Measurements from ENCODE around the gene SMG6.

Gene SMG6

GRCh38 chr17:2304931-2305330 lies 1.3 kb upstream of the SMG6 start:
- 96 to 97% methylated on average over 4 of the region's 4 CpGs for WGBS, 2 experiments
- H3K36me3 ChIP-seq (ENCODE audit: control insufficient read depth, insufficient read depth, low read length) = peaks cover 4% of the 10 kb centered on the region

GRCh38 chr17:2302778-2303203 lies 794 bp downstream of the SMG6 start:
- Histone ChIP-seq H3K9me3 (ENCODE audit: control insufficient read depth, low read length) (no peaks in the 10 kb centered on the region), H3K27me3 (ENCODE audit: control insufficient read depth, insufficient read depth, low read length, poor library complexity, severe bottlenecking) (no peaks in the 10 kb centered on the region), H3K36me3 (ENCODE audit: control insufficient read depth, insufficient read depth, low read length) (peaks cover 19% of the 10 kb centered on the region), H3K4me3 (ENCODE audit: insufficient read depth, low read depth, low read length) (peak overlapping the region; percentile 91), H3K27ac (ENCODE audit: insufficient read depth, low read depth, low read length, poor library complexity, severe bottlenecking) (peak overlapping the region; percentile 92), H3K4me1 (ENCODE audit: control insufficient read depth, insufficient read depth, low read length) (peaks cover 5% of the 10 kb centered on the region)
- 1% methylated on average over 11 to 12 of the region's 12 CpGs for WGBS, 2 experiments

More at GRCh38 chr17:2304931-2305330, 1.3 kb upstream of the SMG6 start:
- H3K9me3 ChIP-seq (ENCODE audit: control insufficient read depth, low read length) = no peaks in the 10 kb centered on the region
- peaks cover 5% of the 10 kb centered on the region for H3K4me1 ChIP-seq (ENCODE audit: control insufficient read depth, insufficient read depth, low read length)
- H3K27ac ChIP-seq (ENCODE audit: insufficient read depth, low read depth, low read length, poor library complexity, severe bottlenecking) = no peak overlapping the region
- H3K27me3 ChIP-seq (ENCODE audit: control insufficient read depth, insufficient read depth, low read length, poor library complexity, severe bottlenecking) = no peaks in the 10 kb centered on the region
- H3K4me3 ChIP-seq (ENCODE audit: insufficient read depth, low read depth, low read length) = peak overlapping the region; percentile 91

- H3K27ac ChIP-seq (ENCODE audit: insufficient read depth, low read depth, low read length, poor library complexity, severe bottlenecking) = no peak overlapping the region
- H3K27me3 ChIP-seq (ENCODE audit: control insufficient read depth, insufficient read depth, low read length, poor library complexity, severe bottlenecking) = no peaks in the 10 kb centered on the region
- H3K9me3 ChIP-seq (ENCODE audit: control insufficient read depth, low read length) = no peaks in the 10 kb centered on the region
- WGBS, 2 experiments = 93% methylated on average over 22 of the region's 22 CpGs
- H3K4me3 ChIP-seq (ENCODE audit: insufficient read depth, low read depth, low read length) = no peak overlapping the region
- peaks cover 47% of the 10 kb centered on the region for H3K36me3 ChIP-seq (ENCODE audit: control insufficient read depth, insufficient read depth, low read length)
- peaks cover 5% of the 10 kb centered on the region for H3K4me1 ChIP-seq (ENCODE audit: control insufficient read depth, insufficient read depth, low read length)
These were observed 3.8 kb downstream of the SMG6 start for GRCh38 chr17:2299756-2300155.

GRCh38 chr17:2299136-2299535 lies 4.4 kb downstream of the SMG6 start:
- peaks cover 53% of the 10 kb centered on the region for H3K36me3 ChIP-seq (ENCODE audit: control insufficient read depth, insufficient read depth, low read length)
- no peak overlapping the region for H3K27ac ChIP-seq (ENCODE audit: insufficient read depth, low read depth, low read length, poor library complexity, severe bottlenecking)
- no peak overlapping the region for H3K4me3 ChIP-seq (ENCODE audit: insufficient read depth, low read depth, low read length)
- 96 to 97% methylated on average over 12 of the region's 12 CpGs for WGBS, 2 experiments
- peaks cover 5% of the 10 kb centered on the region for H3K4me1 ChIP-seq (ENCODE audit: control insufficient read depth, insufficient read depth, low read length)
- no peaks in the 10 kb centered on the region for H3K9me3 ChIP-seq (ENCODE audit: control insufficient read depth, low read length)
- H3K27me3 ChIP-seq (ENCODE audit: control insufficient read depth, insufficient read depth, low read length, poor library complexity, severe bottlenecking) = no peaks in the 10 kb centered on the region

- H3K36me3 ChIP-seq (ENCODE audit: control insufficient read depth, insufficient read depth, low read length) = peaks cover 66% of the 10 kb centered on the region
- 96 to 99% methylated on average over 5 of the region's 5 CpGs for WGBS, 2 experiments
These were observed 6.6 kb downstream of the SMG6 start for GRCh38 chr17:2297023-2297422.

GRCh38 chr17:2295575-2295974 lies 8.0 kb downstream of the SMG6 start:
- WGBS, 2 experiments = 90 to 92% methylated on average over 1 of the region's 1 CpG
- Histone ChIP-seq H3K27me3 (ENCODE audit: control insufficient read depth, insufficient read depth, low read length, poor library complexity, severe bottlenecking) (no peaks in the 10 kb centered on the region), H3K9me3 (ENCODE audit: control insufficient read depth, low read length) (no peaks in the 10 kb centered on the region), H3K27ac (ENCODE audit: insufficient read depth, low read depth, low read length, poor library complexity, severe bottlenecking) (no peak overlapping the region), H3K4me1 (ENCODE audit: control insufficient read depth, insufficient read depth, low read length) (no peaks in the 10 kb centered on the region), H3K4me3 (ENCODE audit: insufficient read depth, low read depth, low read length) (no peak overlapping the region), H3K36me3 (ENCODE audit: control insufficient read depth, insufficient read depth, low read length) (peaks cover 78% of the 10 kb centered on the region)

More at GRCh38 chr17:2297023-2297422, 6.6 kb downstream of the SMG6 start:
- H3K4me3 ChIP-seq (ENCODE audit: insufficient read depth, low read depth, low read length) = no peak overlapping the region
- no peaks in the 10 kb centered on the region for H3K9me3 ChIP-seq (ENCODE audit: control insufficient read depth, low read length)
- H3K27me3 ChIP-seq (ENCODE audit: control insufficient read depth, insufficient read depth, low read length, poor library complexity, severe bottlenecking) = no peaks in the 10 kb centered on the region
- no peak overlapping the region for H3K27ac ChIP-seq (ENCODE audit: insufficient read depth, low read depth, low read length, poor library complexity, severe bottlenecking)
- peaks cover 5% of the 10 kb centered on the region for H3K4me1 ChIP-seq (ENCODE audit: control insufficient read depth, insufficient read depth, low read length)

GRCh38 chr17:2292100-2292499 lies 11.5 kb downstream of the SMG6 start:
- no peak overlapping the region for H3K4me3 ChIP-seq (ENCODE audit: insufficient read depth, low read depth, low read length)
- H3K36me3 ChIP-seq (ENCODE audit: control insufficient read depth, insufficient read depth, low read length) = peaks cover 79% of the 10 kb centered on the region
- H3K27me3 ChIP-seq (ENCODE audit: control insufficient read depth, insufficient read depth, low read length, poor library complexity, severe bottlenecking) = no peaks in the 10 kb centered on the region
- WGBS, 2 experiments = 88 to 92% methylated on average over 2 of the region's 2 CpGs
- H3K4me1 ChIP-seq (ENCODE audit: control insufficient read depth, insufficient read depth, low read length) = no peaks in the 10 kb centered on the region
- H3K27ac ChIP-seq (ENCODE audit: insufficient read depth, low read depth, low read length, poor library complexity, severe bottlenecking) = no peak overlapping the region
- no peaks in the 10 kb centered on the region for H3K9me3 ChIP-seq (ENCODE audit: control insufficient read depth, low read length)

- Histone ChIP-seq H3K4me3 (ENCODE audit: insufficient read depth, low read depth, low read length) (no peak overlapping the region), H3K36me3 (ENCODE audit: control insufficient read depth, insufficient read depth, low read length) (peaks cover 61% of the 10 kb centered on the region), H3K4me1 (ENCODE audit: control insufficient read depth, insufficient read depth, low read length) (no peaks in the 10 kb centered on the region), H3K27me3 (ENCODE audit: control insufficient read depth, insufficient read depth, low read length, poor library complexity, severe bottlenecking) (no peaks in the 10 kb centered on the region), H3K27ac (ENCODE audit: insufficient read depth, low read depth, low read length, poor library complexity, severe bottlenecking) (no peak overlapping the region), H3K9me3 (ENCODE audit: control insufficient read depth, low read length) (no peaks in the 10 kb centered on the region)
- 93 to 94% methylated on average over 2 of the region's 5 CpGs for WGBS, 2 experiments
These were observed 13.6 kb downstream of the SMG6 start for GRCh38 chr17:2289878-2290478.

GRCh38 chr17:2283302-2283701 lies 20.3 kb downstream of the SMG6 start:
- H3K4me1 ChIP-seq (ENCODE audit: control insufficient read depth, insufficient read depth, low read length) = no peaks in the 10 kb centered on the region
- no peak overlapping the region for H3K27ac ChIP-seq (ENCODE audit: insufficient read depth, low read depth, low read length, poor library complexity, severe bottlenecking)
- no peaks in the 10 kb centered on the region for H3K9me3 ChIP-seq (ENCODE audit: control insufficient read depth, low read length)
- no peak overlapping the region for H3K4me3 ChIP-seq (ENCODE audit: insufficient read depth, low read depth, low read length)
- no peaks in the 10 kb centered on the region for H3K27me3 ChIP-seq (ENCODE audit: control insufficient read depth, insufficient read depth, low read length, poor library complexity, severe bottlenecking)
- H3K36me3 ChIP-seq (ENCODE audit: control insufficient read depth, insufficient read depth, low read length) = peaks cover 51% of the 10 kb centered on the region
- 95 to 97% methylated on average over 7 of the region's 7 CpGs for WGBS, 2 experiments

- H3K36me3 ChIP-seq (ENCODE audit: control insufficient read depth, insufficient read depth, low read length) = peaks cover 42% of the 10 kb centered on the region
- no peaks in the 10 kb centered on the region for H3K27me3 ChIP-seq (ENCODE audit: control insufficient read depth, insufficient read depth, low read length, poor library complexity, severe bottlenecking)
- H3K9me3 ChIP-seq (ENCODE audit: control insufficient read depth, low read length) = no peaks in the 10 kb centered on the region
- 84 to 89% methylated on average over 6 of the region's 7 CpGs for WGBS, 2 experiments
- H3K4me3 ChIP-seq (ENCODE audit: insufficient read depth, low read depth, low read length) = no peak overlapping the region
- no peak overlapping the region for H3K27ac ChIP-seq (ENCODE audit: insufficient read depth, low read depth, low read length, poor library complexity, severe bottlenecking)
- H3K4me1 ChIP-seq (ENCODE audit: control insufficient read depth, insufficient read depth, low read length) = no peaks in the 10 kb centered on the region
These were observed 21.2 kb downstream of the SMG6 start for GRCh38 chr17:2282297-2282873.

Data from ectodermal cell (in vitro differentiated cells).